Stimulated activated CD4-positive, alpha-beta T cell treated with anti-CD3 and anti-CD28 coated beads, TNF-alpha, amount 100 ng/mL, for 1 hour (primary cell): ENCODE measurements around the gene REPIN1.

Source experiments
- DNase-seq, 3 donors: peaks; one replicate each; pipeline ENCODE4 v3.0.0-alpha.2; 2020; ENCODE audit warnings: low read depth in 3 of 3, low spot score in 1 of 3

Gene REPIN1

GRCh38 chr7:150420242-150420641 is 51.6 kb downstream of the REPIN1 start:
- no peak for DNase-seq

- DNase-seq, result peak; percentile 73 to 79 (median 77)
Measured at GRCh38 chr7:150420987-150421674, 52.5 kb downstream of the REPIN1 start.

- no peak for DNase-seq
Measured at GRCh38 chr7:150421831-150422230, 53.2 kb downstream of the REPIN1 start.
